CD4-positive, alpha-beta memory T cell (primary cell): ENCODE data around the gene PTPRT. TPM values are rescaled to one million over a fixed set of nuclear protein-coding genes. Genes with fewer than 3 reads are reported as not detected.

ENCODE experiments used
- CTCF ChIA-PET: fragments of 350-600 bp; sonication (Branson Sonifier 250); formaldehyde crosslinking; loops from one replicate; lab custom pipeline; 2021; ENCODE audit warnings: inconsistent platforms; ENCODE audit not compliant: partially characterized antibody; lab: Charles Lee
- POLR2A ChIA-PET: fragments of 350-600 bp; sonication (Branson Sonifier 250); formaldehyde crosslinking; loops from one replicate; lab custom pipeline; 2021; ENCODE audit not compliant: partially characterized antibody; lab: Charles Lee
- DNase-seq, 5 donors: peaks; one replicate each; pipeline versions ENCODE4 v3.0.0 to v3.0.0-alpha.2; 2020 to 2022; ENCODE audit warnings: mixed read lengths in 1 of 5
- H3K27ac ChIP-seq: one replicate; pipeline ENCODE4 v1.7.0; 2013; ENCODE audit warnings: low read depth, low read length
- H3K27me3 ChIP-seq: 2 replicates; pipeline ENCODE4 v1.7.0; 2013; ENCODE audit warnings: mild to moderate bottlenecking, low read length, moderate library complexity; ENCODE audit not compliant: insufficient read depth
- H3K36me3 ChIP-seq: 2 replicates; pipeline ENCODE4 v1.7.0; 2013; ENCODE audit warnings: mild to moderate bottlenecking, low read length, moderate library complexity; ENCODE audit not compliant: insufficient read depth
- H3K4me1 ChIP-seq: 2 replicates; pipeline ENCODE4 v1.7.0; 2013; ENCODE audit warnings: mild to moderate bottlenecking, low read length, moderate library complexity; ENCODE audit not compliant: insufficient read depth
- H3K4me3 ChIP-seq, 2 donors: one replicate each; pipeline ENCODE4 v1.7.0; 2013; ENCODE audit warnings: low read length in 2 of 2, mild to moderate bottlenecking in 1 of 2
- H3K9me3 ChIP-seq, 2 donors: one replicate each; pipeline ENCODE4 v1.7.0; 2013; ENCODE audit warnings: low read length in 2 of 2, control low read depth in 1 of 2; ENCODE audit not compliant: control insufficient read depth in 1 of 2
- H3K27ac Mint-ChIP-seq, 7 donors: one replicate each; pipeline ENCODE4 v1.8.0; 2020 to 2021; ENCODE audit warnings: mixed read lengths in 7 of 7, mild to moderate bottlenecking in 6 of 7, inconsistent platforms in 3 of 7, moderate library complexity in 3 of 7
- H3K27me3 Mint-ChIP-seq, 2 donors: one replicate each; pipeline ENCODE4 v1.8.0; 2020 to 2021; ENCODE audit warnings: mixed read lengths in 2 of 2
- H3K36me3 Mint-ChIP-seq, 2 donors: one replicate each; pipeline ENCODE4 v1.8.0; 2020 to 2021; ENCODE audit warnings: mixed read lengths in 2 of 2, inconsistent platforms in 1 of 2, mild to moderate bottlenecking in 1 of 2
- H3K4me1 Mint-ChIP-seq, 4 donors: one replicate each; pipeline ENCODE4 v1.8.0; 2020 to 2021; ENCODE audit warnings: mixed read lengths in 4 of 4, mild to moderate bottlenecking in 1 of 4
- H3K4me3 Mint-ChIP-seq, 8 donors: one replicate each; pipeline ENCODE4 v1.8.0; 2020 to 2021; ENCODE audit warnings: mixed read lengths in 8 of 8, mild to moderate bottlenecking in 7 of 8, moderate library complexity in 6 of 8, inconsistent platforms in 3 of 8
- H3K9me3 Mint-ChIP-seq, 8 donors: one replicate each; pipeline ENCODE4 v1.8.0; 2020 to 2021; ENCODE audit warnings: mixed read lengths in 8 of 8, mild to moderate bottlenecking in 5 of 8, inconsistent platforms in 3 of 8, moderate library complexity in 1 of 8
- intact Hi-C: fragments of 100-400 bp; cut with micrococcal nuclease; formaldehyde crosslinking; loops from one replicate; pipeline ENCODE4 v1.15.1; 2023
- polyA plus RNA-seq, 2 donors: library from polyadenylated mRNA; unstranded; fragments of 300-500 nt; fragmentation: Illumina TruSeq; gene quantifications; one replicate each; pipeline ENCODE4 v1.2.3, GENCODE V29; 2021
- total RNA-seq, 2 experiments: library from RNA; stranded (reverse); gene quantifications; one replicate each; pipeline ENCODE4 v1.2.3, GENCODE V29; 2021

PTPRT gene
- total and polyA plus RNA-seq, 4 experiments from 2014 or later = not detected

DNA sequence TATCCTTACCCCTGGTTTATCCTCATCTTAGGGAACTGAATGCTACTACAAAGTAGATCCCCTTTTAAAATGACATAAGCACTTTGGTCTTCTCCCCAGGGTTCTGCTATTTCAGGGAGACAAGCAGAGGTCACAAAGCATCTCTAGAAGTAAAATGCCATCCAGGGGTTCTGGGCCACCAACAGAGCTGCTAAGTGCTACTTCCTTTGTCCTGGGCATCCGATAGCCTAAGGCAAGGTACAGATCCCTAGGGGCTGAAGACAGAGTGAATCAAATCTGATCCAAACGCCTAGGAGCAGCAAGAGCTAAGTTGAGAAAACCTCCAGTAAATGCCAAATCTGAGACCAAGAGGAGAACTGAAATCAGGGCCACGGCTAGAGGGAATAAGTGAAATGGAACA, 161.2 kb downstream of the PTPRT start:
- ChIA-PET POLR2A (no interaction called here), CTCF (no interaction called here)
- Mint-ChIP-seq H3K36me3 (no peaks in the 10 kb centered on the region), H3K4me1 (no peaks in the 10 kb centered on the region), H3K27me3 (no peaks in the 10 kb centered on the region), H3K9me3 (peaks cover 0 to 7% (median 0%) of the 10 kb centered on the region in 8 donors), H3K27ac (no peak overlapping the region), H3K4me3 (no peak overlapping the region)
- no peak for DNase-seq
- H3K27me3 ChIP-seq = no peaks in the 10 kb centered on the region
- no peak overlapping the region for H3K4me3 ChIP-seq
- H3K9me3 ChIP-seq = no peaks in the 10 kb centered on the region
- H3K4me1 ChIP-seq = no peaks in the 10 kb centered on the region
- H3K36me3 ChIP-seq = no peaks in the 10 kb centered on the region
- intact Hi-C loops = no loop called here
- no peak overlapping the region for H3K27ac ChIP-seq

- Mint-ChIP-seq H3K36me3 (no peaks in the 10 kb centered on the region), H3K9me3 (peaks cover 0 to 10% (median 2%) of the 10 kb centered on the region in 8 donors), H3K4me3 (no peak overlapping the region), H3K27me3 (no peaks in the 10 kb centered on the region), H3K4me1 (no peaks in the 10 kb centered on the region), H3K27ac (no peak overlapping the region)
- no peaks in the 10 kb centered on the region for H3K9me3 ChIP-seq
- H3K36me3 ChIP-seq = no peaks in the 10 kb centered on the region
- H3K4me3 ChIP-seq = no peak overlapping the region
- no peaks in the 10 kb centered on the region for H3K4me1 ChIP-seq
- H3K27ac ChIP-seq = no peak overlapping the region
- no peak for DNase-seq
- H3K27me3 ChIP-seq = no peaks in the 10 kb centered on the region
- POLR2A ChIA-PET = no interaction called here
- intact Hi-C loops = no loop called here
- CTCF ChIA-PET = no interaction called here
These were observed 165.9 kb downstream of the PTPRT start for GRCh38 chr20:43023836-43024235.

GRCh38 chr20:43022568-43022967, 167.1 kb downstream of the PTPRT start:
- Histone ChIP-seq H3K27me3 (no peaks in the 10 kb centered on the region), H3K4me3 (no peak overlapping the region), H3K9me3 (no peaks in the 10 kb centered on the region), H3K4me1 (no peaks in the 10 kb centered on the region), H3K27ac (no peak overlapping the region), H3K36me3 (no peaks in the 10 kb centered on the region)
- H3K4me3 Mint-ChIP-seq = no peak overlapping the region
- CTCF ChIA-PET = no interaction called here
- H3K4me1 Mint-ChIP-seq = no peaks in the 10 kb centered on the region
- H3K27ac Mint-ChIP-seq = no peak overlapping the region
- H3K36me3 Mint-ChIP-seq = no peaks in the 10 kb centered on the region
- intact Hi-C loops = no loop called here
- no peaks in the 10 kb centered on the region for H3K27me3 Mint-ChIP-seq
- POLR2A ChIA-PET = no interaction called here
- H3K9me3 Mint-ChIP-seq = peaks cover 0 to 8% (median under 1%) of the 10 kb centered on the region in 8 donors
- no peak for DNase-seq

GRCh38 chr20:43022081-43022480, 167.6 kb downstream of the PTPRT start:
- Histone ChIP-seq H3K9me3 (no peaks in the 10 kb centered on the region), H3K27ac (no peak overlapping the region), H3K4me1 (no peaks in the 10 kb centered on the region), H3K27me3 (no peaks in the 10 kb centered on the region), H3K36me3 (no peaks in the 10 kb centered on the region), H3K4me3 (no peak overlapping the region)
- Mint-ChIP-seq H3K27me3 (no peaks in the 10 kb centered on the region), H3K36me3 (no peaks in the 10 kb centered on the region), H3K27ac (no peak overlapping the region), H3K4me1 (no peaks in the 10 kb centered on the region), H3K4me3 (no peak overlapping the region), H3K9me3 (peaks cover 0 to 8% (median under 1%) of the 10 kb centered on the region in 8 donors)
- no peak for DNase-seq
- intact Hi-C loops = no loop called here
- POLR2A ChIA-PET = no interaction called here
- CTCF ChIA-PET = no interaction called here

- POLR2A ChIA-PET = no interaction called here
- CTCF ChIA-PET = no interaction called here
- no peak overlapping the region for H3K27ac ChIP-seq
- no peaks in the 10 kb centered on the region for H3K9me3 ChIP-seq
- H3K27me3 ChIP-seq = no peaks in the 10 kb centered on the region
- Mint-ChIP-seq H3K9me3 (peaks cover 0 to 8% (median under 1%) of the 10 kb centered on the region in 8 donors), H3K27me3 (peaks cover 0 to 3% of the 10 kb centered on the region in 2 donors), H3K27ac (no peak overlapping the region), H3K4me1 (no peaks in the 10 kb centered on the region), H3K36me3 (no peaks in the 10 kb centered on the region), H3K4me3 (no peak overlapping the region)
- intact Hi-C loops = no loop called here
- H3K36me3 ChIP-seq = no peaks in the 10 kb centered on the region
- H3K4me1 ChIP-seq = no peaks in the 10 kb centered on the region
- DNase-seq = no peak
- H3K4me3 ChIP-seq = no peak overlapping the region
These were observed 172.3 kb downstream of the PTPRT start for GRCh38 chr20:43017241-43018030.

DNA sequence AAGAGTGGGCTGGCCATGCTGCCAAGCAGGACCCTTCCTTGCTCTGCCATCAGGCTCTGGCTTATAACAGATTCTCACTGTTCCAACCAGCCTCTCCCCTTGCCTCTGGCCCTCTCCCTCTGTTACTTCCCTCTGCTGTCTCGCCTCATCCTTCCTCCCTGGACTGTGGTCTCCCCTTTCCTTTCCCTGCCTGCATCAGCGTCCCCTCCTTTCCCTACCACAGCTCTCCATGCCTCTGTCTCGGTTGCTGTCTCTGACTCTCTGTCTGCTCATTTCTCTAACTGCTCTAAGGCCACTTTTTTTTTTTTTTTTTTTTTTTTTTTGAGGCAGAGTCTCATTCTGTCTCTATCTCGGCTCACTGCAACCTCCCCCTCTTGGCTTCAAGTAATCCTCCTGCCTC, 173.4 kb downstream of the PTPRT start:
- intact Hi-C loops = no loop called here
- H3K4me3 Mint-ChIP-seq = no peak overlapping the region
- H3K4me1 Mint-ChIP-seq = no peaks in the 10 kb centered on the region
- no peaks in the 10 kb centered on the region for H3K36me3 ChIP-seq
- CTCF ChIA-PET = no interaction called here
- DNase-seq = no peak
- peaks cover 0 to 11% (median 3%) of the 10 kb centered on the region in 8 donors for H3K9me3 Mint-ChIP-seq
- peaks cover 0 to 3% of the 10 kb centered on the region in 2 donors for H3K27me3 Mint-ChIP-seq
- H3K27ac ChIP-seq = no peak overlapping the region
- no peaks in the 10 kb centered on the region for H3K9me3 ChIP-seq
- H3K36me3 Mint-ChIP-seq = no peaks in the 10 kb centered on the region
- no peak overlapping the region for H3K27ac Mint-ChIP-seq
- H3K4me3 ChIP-seq = no peak overlapping the region
- POLR2A ChIA-PET = no interaction called here
- no peaks in the 10 kb centered on the region for H3K4me1 ChIP-seq
- no peaks in the 10 kb centered on the region for H3K27me3 ChIP-seq

DNA sequence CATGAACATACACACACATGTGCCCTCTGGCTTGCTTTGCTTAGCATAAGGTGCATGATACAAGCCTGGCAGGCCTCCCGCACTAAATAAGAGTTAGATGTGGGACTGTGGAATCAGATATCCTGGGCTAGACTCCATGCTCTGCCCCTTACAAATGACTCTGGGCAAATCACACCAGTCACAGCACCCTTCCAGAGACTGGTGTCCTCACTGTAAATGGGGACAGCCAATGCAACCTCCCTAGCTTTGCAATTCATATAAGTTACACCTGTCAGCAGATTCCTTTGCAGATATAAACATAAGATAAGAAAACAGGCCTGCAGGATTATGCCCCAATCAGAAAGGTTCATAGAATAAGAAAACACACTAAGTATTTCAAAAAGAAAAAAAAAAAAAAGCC, 174.1 kb downstream of the PTPRT start:
- ChIA-PET POLR2A (no interaction called here), CTCF (no interaction called here)
- Mint-ChIP-seq H3K4me1 (no peaks in the 10 kb centered on the region), H3K27ac (no peak overlapping the region), H3K4me3 (no peak overlapping the region), H3K36me3 (no peaks in the 10 kb centered on the region), H3K9me3 (peaks cover 0 to 10% (median 3%) of the 10 kb centered on the region in 8 donors), H3K27me3 (peaks cover 0 to 3% of the 10 kb centered on the region in 2 donors)
- intact Hi-C loops = no loop called here
- Histone ChIP-seq H3K36me3 (no peaks in the 10 kb centered on the region), H3K4me1 (no peaks in the 10 kb centered on the region), H3K27me3 (no peaks in the 10 kb centered on the region), H3K9me3 (no peaks in the 10 kb centered on the region), H3K27ac (no peak overlapping the region), H3K4me3 (no peak overlapping the region)
- no peak for DNase-seq
